Calu3 (cell line): ENCODE measurements around the gene RAB11FIP4. TPM values are rescaled to one million over a fixed set of nuclear protein-coding genes. Genes with fewer than 3 reads are reported as not detected.

Source experiments
- BruUV-seq: library from RNA; stranded (reverse); fragments of 400-500 nt; replicated peaks from 2 replicates; lab custom pipeline; 2021; lab: Mats Ljungman, UMichigan
- CTCF ChIA-PET: fragments of 300-600 bp; sonication (Branson Sonifier 250); formaldehyde crosslinking; loops from one replicate; lab custom pipeline; 2022; ENCODE audit warnings: antibody characterized with exemption; lab: Charles Lee
- DNase-seq: peaks from one replicate; pipeline ENCODE4 v3.0.0; 2022
- H3K27ac Mint-ChIP-seq: one replicate; pipeline ENCODE4 v1.8.0; 2022; ENCODE audit warnings: mixed read lengths; ENCODE audit not compliant: unreplicated experiment
- H3K27me3 Mint-ChIP-seq: one replicate; pipeline ENCODE4 v1.8.0; 2022; ENCODE audit warnings: mixed read lengths; ENCODE audit not compliant: unreplicated experiment
- H3K36me3 Mint-ChIP-seq: one replicate; pipeline ENCODE4 v1.8.0; 2022; ENCODE audit warnings: mild to moderate bottlenecking, moderate library complexity, mixed read lengths; ENCODE audit not compliant: insufficient read depth, unreplicated experiment
- H3K4me1 Mint-ChIP-seq: one replicate; pipeline ENCODE4 v1.8.0; 2022; ENCODE audit warnings: mild to moderate bottlenecking, low read depth, mixed read lengths; ENCODE audit not compliant: unreplicated experiment
- H3K4me3 Mint-ChIP-seq: one replicate; pipeline ENCODE4 v1.8.0; 2022; ENCODE audit warnings: mild to moderate bottlenecking, low read depth, moderate library complexity, mixed read lengths; ENCODE audit not compliant: unreplicated experiment
- H3K9me3 Mint-ChIP-seq: one replicate; pipeline ENCODE4 v1.8.0; 2022; ENCODE audit warnings: low read depth, mixed read lengths; ENCODE audit not compliant: unreplicated experiment
- intact Hi-C: fragments of 100-400 bp; cut with micrococcal nuclease; formaldehyde crosslinking; loops from one replicate; pipeline ENCODE4 v1.10.0; 2022; ENCODE audit not compliant: unreplicated experiment
- total RNA-seq: library from RNA; stranded (reverse); gene quantifications from 2 replicates; pipeline ENCODE4 v1.2.3, GENCODE V29; 2022
- TF ChIP-seq, protein P1 (sequence below): fragments of 200-600 bp; IDR thresholded peaks from one replicate; pipeline ENCODE4 v1.8.0; 2022; ENCODE audit warnings: antibody characterized with exemption; ENCODE audit not compliant: unreplicated experiment

Gene RAB11FIP4
- total RNA-seq, 1 experiment from 2014 or later = 27.9 TPM

DNA sequence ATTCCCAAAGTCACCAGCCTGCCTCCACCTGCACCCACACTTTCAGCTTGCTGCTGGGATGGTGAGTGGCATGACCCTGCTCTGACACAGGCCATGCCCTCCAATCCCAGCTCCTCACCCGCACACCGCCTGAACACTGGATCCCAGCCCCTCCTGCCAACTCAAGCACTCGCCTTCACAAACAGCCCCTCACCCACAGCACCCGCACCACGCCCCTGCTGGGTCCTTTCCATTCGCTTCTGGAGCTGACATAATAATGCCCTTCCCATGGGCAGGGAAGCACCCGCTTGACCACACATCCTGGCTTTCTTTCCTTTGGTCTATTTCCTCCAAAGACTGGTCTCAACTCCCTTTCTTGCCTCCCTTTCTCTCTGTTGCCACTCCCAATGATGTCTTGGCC, 57.6 kb downstream of the RAB11FIP4 start:
- CTCF ChIA-PET = interaction anchor here (0.6 to 0.9 kb wide), 2 partner anchors 38 to 60 kb away, joined by 3 read pairs; no protein-coding TSS in a partner anchor
- no peak overlapping the region for H3K27ac Mint-ChIP-seq
- no peak for DNase-seq
- no peaks in the 10 kb centered on the region for H3K36me3 Mint-ChIP-seq
- intact Hi-C loops = loop anchor here (2.0 to 5.0 kb wide), 2 partner anchors 38 to 76 kb away; no protein-coding TSS in a partner anchor
- H3K4me1 Mint-ChIP-seq = peaks cover 36% of the 10 kb centered on the region
- H3K27me3 Mint-ChIP-seq = no peaks in the 10 kb centered on the region
- TF ChIP-seq, protein P1, sequence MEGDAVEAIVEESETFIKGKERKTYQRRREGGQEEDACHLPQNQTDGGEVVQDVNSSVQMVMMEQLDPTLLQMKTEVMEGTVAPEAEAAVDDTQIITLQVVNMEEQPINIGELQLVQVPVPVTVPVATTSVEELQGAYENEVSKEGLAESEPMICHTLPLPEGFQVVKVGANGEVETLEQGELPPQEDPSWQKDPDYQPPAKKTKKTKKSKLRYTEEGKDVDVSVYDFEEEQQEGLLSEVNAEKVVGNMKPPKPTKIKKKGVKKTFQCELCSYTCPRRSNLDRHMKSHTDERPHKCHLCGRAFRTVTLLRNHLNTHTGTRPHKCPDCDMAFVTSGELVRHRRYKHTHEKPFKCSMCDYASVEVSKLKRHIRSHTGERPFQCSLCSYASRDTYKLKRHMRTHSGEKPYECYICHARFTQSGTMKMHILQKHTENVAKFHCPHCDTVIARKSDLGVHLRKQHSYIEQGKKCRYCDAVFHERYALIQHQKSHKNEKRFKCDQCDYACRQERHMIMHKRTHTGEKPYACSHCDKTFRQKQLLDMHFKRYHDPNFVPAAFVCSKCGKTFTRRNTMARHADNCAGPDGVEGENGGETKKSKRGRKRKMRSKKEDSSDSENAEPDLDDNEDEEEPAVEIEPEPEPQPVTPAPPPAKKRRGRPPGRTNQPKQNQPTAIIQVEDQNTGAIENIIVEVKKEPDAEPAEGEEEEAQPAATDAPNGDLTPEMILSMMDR = no peak
- no peaks in the 10 kb centered on the region for H3K9me3 Mint-ChIP-seq
- no TSS peak for BruUV-seq
- no peak overlapping the region for H3K4me3 Mint-ChIP-seq

DNA sequence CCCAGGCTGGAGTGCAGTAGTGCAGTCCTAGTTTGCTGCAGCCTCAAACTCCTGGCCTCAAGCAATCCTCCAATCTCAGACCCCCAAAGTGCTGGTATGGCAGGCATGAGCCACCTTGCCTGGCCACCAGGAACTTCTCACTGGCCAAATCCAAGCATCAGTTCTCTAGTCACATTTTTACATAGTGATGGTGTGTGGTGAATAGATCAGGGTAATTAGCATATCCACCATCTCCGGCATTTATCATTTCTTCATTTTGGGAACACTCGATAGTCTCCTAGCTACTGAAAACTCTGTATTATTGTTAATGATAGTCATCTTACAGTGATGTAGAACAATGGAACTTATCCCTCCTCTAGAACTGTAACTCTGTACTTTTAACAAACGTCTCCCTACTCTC, 58.3 kb downstream of the RAB11FIP4 start:
- Mint-ChIP-seq H3K9me3 (no peaks in the 10 kb centered on the region), H3K27me3 (no peaks in the 10 kb centered on the region), H3K4me3 (no peak overlapping the region), H3K4me1 (peaks cover 36% of the 10 kb centered on the region), H3K27ac (no peak overlapping the region), H3K36me3 (no peaks in the 10 kb centered on the region)
- TF ChIP-seq, protein P1 = no peak
- intact Hi-C loops = loop anchor here (2.0 to 5.0 kb wide), 2 partner anchors 38 to 75 kb away; no protein-coding TSS in a partner anchor
- no TSS peak for BruUV-seq
- CTCF ChIA-PET = no interaction called here
- no peak for DNase-seq

DNA sequence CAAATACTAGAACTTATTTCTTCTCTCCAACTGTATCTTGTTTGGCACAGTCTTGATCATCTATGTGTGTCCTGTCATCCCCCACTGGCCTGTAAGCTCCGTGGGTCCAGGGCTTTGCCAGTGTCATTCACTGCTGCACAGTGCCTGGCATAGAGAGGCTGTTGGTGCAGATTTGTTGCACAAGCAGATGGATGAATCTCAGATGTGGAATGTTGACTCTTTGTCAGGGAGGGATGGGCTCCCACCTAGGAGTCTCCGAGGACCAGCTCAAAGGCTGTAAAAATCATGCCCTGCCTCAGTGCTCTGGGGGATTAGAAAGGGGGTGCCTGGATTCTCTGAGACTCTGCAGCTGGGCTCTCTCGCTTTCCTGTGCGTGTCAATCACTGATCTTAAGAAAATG, 60.6 kb downstream of the RAB11FIP4 start:
- Mint-ChIP-seq H3K4me1 (peaks cover 42% of the 10 kb centered on the region), H3K27ac (no peak overlapping the region), H3K36me3 (no peaks in the 10 kb centered on the region), H3K4me3 (no peak overlapping the region), H3K9me3 (no peaks in the 10 kb centered on the region), H3K27me3 (no peaks in the 10 kb centered on the region)
- CTCF ChIA-PET = no interaction called here
- intact Hi-C loops = no loop called here
- TF ChIP-seq, protein P1 = no peak
- no peak for DNase-seq
- BruUV-seq = no TSS peak

DNA sequence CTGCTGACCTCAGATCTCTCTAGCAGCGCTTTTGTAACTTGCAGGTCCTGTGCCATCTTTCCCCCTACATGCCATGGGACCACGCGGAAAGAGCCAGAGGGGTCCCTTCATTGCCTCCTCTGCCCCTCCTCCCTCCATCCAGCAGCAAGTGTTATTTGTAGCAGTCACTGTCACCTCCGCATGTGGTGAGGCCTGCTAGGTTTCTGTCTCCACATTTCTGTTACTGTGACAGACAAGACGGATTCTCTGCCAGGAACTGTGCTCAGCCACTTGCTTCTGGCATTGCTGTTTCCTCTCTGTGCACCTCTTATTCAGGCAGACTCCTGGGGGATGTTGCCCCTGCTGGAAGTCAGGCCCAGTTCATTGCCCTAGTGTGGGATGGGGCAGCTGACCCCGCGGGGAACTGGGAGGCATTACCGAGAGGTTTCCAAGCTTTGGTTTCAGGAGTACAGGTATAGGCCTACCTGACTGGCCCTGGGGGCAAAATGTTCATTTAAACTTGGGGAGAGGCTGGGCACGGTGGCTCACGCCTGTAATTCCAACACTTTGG, 61.2 kb downstream of the RAB11FIP4 start:
- Mint-ChIP-seq H3K36me3 (no peaks in the 10 kb centered on the region), H3K4me3 (no peak overlapping the region), H3K27me3 (no peaks in the 10 kb centered on the region), H3K9me3 (no peaks in the 10 kb centered on the region), H3K27ac (no peak overlapping the region), H3K4me1 (peaks cover 47% of the 10 kb centered on the region)
- TF ChIP-seq, protein P1 = no peak
- intact Hi-C loops = no loop called here
- DNase-seq = no peak
- CTCF ChIA-PET = no interaction called here
- no TSS peak for BruUV-seq
